GM19043 (cell line): Measurements from ENCODE around the gene TH.

ENCODE experiments used
- ATAC-seq: cut with Tn5 transposase; IDR thresholded peaks from one replicate; pipeline ENCODE4 v1.9.1; 2021; ENCODE audit warnings: low read depth; ENCODE audit not compliant: unreplicated experiment

TH gene

DNA sequence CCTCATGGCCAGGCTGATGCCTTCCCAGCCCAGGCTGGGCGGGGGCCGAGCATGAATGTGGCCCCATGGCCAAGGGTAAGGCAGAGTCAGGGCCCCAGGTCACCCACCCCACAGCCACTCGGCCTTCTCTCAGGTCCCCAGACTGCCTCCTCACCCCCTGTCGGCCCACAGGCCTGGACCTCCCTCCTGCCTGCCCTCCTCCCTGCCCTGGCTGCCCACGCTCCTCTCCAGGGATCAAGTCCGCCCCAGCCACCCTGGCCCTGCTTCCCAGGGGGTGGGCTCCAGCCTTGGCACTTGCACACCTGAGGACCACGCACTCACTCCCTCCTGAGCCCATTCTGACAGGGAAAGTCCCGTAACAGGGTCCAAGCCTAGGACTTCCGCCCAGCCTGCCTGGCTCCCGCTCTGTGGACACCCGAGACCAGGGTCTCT lies 37.8 kb upstream of the TH start:
- ATAC-seq: no peak

DNA sequence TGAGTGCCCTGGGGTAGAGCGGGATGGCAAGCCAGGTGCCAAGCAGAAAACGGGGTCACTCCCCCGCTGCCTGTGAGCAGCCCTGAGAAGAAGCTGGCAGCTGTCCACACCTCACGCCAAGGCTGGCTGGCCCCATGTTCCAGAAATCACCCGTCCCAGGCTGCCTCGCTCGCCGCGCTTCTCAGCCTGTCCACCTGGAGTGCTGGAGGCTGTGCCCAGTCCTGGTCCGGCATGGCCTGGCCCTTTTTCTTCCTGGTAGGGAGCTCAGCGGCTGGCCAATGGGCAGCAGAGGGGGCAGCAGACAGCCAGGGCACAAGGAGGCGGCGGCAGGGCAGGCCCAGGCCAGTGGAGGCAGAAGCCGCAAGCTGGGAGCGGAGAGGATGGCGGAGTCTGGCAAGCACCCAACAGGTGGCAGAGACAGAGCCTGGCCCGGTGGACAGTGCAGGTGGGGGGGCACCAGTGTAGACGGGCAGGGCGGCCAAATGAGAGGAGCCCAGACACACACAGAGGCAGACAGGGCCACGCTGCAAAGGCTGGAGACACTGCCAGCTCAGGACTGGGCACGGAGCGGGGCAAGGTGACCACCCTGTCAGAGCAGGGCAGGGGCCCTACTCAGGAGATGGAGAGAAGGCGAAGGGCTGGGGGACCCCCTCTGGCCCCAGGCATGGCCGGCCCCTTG lies 37.2 kb upstream of the TH start:
- ATAC-seq: no peak

DNA sequence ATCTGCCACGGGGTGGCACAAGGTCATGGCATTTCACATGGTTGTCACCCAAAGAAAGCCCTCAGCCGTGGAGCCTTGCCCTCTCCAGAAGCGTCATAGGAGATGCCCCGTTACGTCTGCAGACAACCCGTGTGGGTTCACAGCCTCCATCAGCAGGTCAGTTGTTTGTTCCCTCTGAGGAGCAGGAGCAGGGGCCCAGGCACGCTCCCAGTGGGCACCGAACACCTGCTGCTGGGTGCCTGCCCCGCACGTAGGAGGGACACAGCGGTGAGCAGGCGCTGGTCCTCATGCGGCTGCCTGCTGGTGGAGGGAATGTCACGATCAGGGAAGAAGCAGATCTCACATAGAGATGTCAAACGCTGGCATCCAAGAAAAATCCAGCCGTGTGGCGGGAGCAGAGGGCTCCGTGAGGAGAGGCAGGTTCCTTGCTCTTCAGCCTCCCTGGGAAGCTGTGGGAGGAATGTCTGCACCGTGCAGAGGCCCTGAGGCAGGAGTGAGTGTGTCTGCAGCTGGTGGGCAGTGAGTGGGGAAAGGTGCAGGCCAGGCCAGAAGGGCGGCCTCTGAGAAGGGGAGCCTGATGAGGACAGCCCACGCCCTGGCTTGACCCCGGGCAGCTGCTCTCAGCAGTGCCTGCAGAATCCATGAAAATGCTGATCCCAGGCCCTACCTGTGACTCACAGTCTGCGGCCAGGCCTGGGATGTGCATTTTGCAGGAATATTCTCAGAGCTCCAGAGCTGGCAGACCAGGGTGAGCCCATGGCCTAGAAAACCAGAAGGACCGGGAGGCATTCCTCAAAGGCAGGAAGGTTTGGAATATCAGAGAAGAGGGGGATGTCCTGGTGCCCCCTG lies 36.4 kb upstream of the TH start:
- no peak for ATAC-seq

DNA sequence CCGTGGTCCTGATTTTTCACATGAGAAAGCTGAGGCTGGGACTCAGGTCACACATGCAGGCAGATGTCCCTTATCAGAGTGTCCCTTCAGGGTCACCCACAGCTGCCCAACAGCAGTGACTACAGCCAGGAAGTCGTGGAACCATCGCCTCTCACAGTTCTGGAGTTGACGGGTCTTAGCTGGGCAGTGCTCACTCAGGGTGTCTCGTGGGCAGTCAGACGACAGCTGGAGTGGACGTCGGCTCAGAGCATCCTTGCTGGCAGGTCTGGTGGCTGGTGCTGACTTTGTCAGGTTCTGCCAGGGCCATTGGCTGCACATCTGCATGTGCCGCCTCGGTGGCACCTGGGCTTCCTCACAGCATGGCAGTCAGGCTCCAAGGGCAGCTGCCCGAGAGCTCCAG lies 35.6 kb upstream of the TH start:
- no peak for ATAC-seq

DNA sequence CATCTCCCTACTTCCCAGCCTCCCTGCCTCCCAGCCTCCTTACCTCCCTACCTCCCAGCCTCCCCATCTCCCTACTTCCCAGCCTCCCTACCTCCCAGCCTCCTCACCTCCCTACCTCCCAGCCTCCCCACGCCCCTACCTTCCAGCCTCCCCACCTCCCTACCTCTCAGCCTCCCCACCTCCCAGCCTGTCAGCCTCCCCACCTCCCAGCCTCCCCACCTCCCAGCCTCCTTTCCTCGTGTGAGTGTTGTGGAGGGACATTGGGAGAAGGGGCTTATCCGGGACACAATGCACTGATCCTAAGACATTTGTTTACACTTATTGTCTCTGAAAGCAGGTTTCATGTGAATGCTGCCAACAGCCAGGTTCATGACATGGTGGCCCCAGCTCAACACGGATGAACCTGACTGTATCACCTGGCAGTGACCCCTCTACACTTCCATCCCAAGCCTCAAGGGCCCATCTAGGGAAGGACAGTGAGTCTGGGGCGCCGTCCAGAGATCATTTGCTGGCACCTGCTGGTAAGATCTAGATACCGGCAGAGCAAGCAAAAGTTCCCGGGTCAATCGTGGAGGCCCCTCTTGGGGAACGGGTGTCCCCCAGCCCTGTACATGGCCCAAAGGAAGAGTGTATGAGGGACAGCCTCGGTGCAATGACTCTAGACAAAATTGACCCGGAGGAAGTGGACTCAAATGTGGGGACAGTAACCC lies 34.5 kb upstream of the TH start:
- ATAC-seq: no peak

DNA sequence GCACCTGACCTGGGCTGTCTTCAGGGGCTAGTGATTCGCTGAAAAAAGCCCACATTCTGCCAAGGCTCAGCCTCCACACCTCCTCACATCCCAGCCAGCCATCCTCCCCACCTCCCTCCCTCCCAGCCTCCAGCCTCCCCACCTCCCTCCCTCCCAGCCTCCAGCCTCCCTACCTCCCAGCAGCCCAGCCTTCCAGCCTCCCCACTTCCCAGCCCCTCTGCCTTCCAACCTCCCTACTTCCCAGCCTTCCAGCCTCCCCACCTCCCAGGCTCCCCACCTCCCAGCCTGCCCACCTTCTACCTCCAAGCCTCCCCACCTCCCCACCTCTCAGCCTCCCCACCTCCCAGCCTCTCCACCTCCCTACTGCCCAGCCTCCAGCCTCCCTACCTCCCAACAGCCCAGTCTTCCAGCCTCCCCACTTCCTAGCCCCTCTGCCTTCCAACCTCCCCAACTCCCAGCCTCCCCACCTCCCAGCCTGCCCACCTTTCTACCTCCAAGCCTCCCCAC lies 33.7 kb upstream of the TH start:
- no peak for ATAC-seq

DNA sequence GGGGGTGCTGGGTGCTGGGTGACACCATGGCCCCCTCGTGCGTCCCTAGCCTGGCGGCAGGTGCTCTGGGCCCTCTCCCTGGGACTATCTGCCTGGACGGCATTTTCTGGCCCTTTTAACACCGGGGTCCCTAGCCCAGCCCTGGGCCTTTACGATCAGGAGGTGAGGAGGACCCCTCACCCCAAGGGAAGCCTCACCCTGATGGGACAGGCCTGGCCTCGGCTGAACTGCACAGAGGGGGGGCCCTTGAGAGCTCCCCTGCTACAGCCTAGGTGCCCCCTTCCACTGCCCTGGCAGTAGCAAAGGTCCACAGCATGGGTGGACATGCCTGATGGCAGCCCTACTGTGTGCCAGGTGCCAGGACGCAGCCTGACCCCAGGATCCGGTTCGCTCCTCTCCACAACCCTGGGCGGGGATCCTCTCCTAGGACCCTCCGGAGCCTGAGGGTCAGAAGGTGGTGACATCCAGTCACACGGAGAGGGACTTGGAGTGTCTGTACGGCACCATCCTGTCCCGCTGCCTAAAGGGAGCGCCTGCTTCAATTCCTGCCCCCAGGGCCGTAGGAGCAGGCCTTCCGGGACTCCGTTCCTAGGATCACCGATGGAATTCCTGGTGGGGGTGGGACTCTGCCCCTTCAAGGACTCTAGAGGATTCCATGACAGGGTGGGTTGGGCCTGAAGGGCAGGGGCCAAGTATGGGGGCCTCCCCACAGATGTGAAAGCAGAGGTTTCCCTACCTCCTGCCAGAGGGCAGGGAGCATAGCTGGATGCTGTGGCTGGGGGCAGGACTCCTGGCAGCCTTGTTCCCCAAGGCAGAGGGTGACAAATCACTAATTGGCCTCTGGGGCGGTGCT lies 33.0 kb upstream of the TH start:
- no peak for ATAC-seq

DNA sequence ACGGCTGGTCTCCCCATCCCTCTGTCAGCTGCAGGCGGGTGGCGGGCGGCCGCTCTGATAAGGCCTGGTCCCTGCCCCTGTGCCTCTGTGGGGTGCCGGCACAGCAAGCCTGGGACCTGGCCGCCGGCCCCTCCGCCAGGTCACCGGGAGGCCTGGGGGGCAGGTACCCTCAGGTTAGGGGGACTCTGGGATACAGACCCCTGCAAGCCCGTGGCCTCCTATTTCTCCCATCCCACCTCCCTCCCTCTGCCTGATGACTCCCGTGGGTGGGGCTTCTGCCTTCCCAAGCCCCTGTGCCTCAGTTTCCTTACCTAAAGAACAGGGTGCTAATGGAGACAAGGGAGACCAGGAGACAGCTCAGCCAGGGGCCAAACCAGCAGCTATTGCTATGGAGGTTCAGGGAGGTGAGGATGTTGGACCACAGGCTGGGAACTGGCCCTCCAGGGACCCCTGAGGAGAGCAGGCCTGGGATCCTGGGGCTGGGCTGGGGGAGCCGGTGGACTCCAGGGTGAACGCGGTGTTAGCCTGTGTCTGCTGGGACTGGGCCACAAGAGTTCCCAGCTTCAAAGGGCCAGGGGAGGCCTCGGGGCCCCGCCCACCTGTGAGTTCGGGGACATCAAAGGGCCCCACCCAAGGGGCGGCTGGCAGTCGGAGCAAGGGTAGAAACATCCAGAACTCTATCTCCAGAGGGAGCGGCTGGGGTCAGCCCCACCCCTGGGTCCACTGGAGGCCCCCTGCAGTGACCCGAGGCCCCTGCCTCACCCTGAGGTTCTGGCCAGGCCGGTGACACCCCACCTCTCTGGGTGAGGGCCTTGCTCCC lies 32.0 kb upstream of the TH start:
- no peak for ATAC-seq

DNA sequence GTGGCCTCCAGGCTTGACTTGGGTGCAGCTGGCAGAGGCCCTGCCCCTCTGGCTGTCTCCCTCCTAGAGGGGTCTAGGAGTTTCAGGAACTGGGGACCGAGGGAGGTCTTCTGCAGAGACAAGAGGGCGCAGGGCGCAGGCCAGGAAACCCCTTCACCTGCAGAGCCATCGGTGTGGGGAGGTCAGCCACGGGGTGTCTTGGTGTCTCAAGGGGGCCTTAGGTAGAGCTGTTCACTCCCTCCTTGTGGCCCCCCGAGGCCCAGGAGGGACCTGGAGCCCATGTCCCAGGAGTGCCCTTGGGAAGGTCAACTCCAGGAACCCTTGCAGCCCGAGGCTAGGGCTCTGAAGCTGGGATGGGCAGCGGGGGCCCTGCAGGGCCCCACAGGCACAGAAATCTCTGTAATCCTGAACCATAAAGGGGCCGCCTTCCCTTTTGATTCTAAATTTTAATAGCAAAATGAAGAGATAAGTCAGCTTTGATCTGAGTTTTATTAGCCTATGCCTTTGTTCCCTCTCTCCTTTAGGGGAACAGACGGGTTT lies 31.4 kb upstream of the TH start:
- ATAC-seq: no peak

DNA sequence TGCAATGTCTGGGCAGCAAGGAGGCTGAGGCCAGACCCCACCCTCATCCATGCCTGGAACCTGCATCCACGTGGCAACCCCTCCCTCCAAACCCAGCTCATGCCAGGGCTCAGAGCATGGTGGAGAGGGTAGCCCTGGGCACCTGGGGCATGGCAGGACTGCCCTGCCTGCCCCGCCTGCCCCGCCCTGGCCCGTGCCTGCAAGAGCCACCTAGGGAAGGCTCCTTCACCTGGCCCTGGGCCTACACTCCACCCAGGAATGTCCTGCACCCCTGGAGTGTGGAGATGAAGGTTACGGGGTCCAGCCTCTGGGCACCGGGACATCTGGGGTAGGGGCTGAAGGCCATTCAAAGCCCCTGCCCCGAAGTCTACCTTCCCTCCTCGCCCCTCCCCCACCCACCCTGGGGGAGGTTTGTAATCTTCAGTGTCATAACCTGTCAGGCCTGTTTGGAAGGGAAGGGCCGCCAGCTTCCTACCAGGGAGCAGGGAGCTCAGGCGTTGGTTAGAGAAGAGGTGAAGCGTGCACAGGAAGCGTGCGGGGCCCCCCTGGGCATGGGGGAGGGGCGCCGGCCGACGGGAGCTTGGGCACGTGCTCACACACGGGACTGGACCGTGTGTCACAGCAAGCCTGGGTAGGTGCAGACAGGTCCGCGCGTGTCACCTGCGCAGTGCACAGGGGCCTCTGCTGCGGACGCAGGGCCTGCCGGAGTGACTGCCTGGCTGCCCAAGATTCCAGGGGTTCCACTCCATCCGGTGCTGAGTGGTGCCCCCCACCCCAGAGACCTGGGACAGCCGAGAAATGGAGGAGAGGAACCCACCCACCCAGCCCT lies 30.7 kb upstream of the TH start:
- ATAC-seq: no peak

DNA sequence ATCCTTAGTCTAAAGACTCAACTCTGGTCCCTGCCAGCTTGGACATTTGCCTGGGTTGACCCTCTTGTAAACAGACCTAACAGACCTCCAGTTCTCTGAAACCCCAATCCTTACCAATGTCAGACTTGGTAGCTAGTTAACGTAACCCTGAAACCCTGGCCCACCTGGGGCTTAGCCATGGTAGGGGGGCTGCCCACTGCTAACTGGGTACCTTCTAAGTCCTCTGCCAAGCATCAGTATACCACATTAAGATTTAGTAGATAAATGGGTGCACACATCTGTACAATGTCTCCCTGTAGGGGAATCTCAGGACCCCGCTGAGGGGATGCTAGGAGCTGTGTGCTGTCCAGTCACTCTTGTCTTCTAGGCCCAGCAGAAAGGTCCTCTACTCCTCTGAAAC lies 29.9 kb upstream of the TH start:
- ATAC-seq: no peak

DNA sequence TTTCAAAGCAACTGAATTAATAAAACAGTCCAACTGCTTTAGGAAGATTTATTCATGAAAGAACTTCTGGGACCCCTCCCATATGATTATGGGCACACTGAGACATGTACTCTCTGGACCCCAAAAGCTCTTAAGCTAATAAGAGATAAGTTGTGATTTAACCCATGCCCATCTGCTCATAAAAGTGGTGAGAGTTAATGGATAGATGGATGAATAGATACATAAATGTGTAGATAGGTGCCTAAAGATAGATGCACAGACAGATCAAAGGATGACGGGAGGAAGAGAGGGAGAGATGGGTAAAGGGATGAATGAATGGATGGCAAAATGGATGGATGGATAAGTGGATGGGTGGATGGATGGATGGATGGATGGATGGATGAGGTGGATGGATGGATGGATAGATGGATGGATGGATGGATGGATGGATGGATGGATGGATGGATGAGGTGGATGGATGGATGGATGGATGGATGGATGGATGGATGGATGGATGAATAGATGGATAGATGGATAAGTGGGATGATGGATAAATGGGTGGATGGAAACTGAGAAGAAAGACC lies 29.4 kb upstream of the TH start:
- no peak for ATAC-seq

DNA sequence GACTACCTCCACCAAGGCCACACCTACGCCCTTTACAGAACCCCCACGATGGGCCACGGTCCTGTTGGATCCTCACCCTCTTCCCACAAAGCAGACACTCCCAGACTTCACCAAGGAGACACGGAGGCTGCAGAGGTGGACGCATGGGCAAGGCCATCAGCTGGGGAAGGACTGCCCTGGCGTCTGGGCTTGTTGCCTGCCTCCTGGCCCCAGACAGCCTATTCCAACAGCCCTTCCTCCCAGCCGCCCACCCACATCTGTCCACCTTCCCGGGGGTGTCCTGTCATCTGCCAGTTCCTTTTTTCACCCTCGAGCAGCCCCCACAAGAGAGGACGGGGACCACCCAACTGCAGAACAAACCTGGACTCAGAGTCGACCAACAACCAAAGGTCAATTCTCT lies 28.9 kb upstream of the TH start:
- ATAC-seq: no peak

DNA sequence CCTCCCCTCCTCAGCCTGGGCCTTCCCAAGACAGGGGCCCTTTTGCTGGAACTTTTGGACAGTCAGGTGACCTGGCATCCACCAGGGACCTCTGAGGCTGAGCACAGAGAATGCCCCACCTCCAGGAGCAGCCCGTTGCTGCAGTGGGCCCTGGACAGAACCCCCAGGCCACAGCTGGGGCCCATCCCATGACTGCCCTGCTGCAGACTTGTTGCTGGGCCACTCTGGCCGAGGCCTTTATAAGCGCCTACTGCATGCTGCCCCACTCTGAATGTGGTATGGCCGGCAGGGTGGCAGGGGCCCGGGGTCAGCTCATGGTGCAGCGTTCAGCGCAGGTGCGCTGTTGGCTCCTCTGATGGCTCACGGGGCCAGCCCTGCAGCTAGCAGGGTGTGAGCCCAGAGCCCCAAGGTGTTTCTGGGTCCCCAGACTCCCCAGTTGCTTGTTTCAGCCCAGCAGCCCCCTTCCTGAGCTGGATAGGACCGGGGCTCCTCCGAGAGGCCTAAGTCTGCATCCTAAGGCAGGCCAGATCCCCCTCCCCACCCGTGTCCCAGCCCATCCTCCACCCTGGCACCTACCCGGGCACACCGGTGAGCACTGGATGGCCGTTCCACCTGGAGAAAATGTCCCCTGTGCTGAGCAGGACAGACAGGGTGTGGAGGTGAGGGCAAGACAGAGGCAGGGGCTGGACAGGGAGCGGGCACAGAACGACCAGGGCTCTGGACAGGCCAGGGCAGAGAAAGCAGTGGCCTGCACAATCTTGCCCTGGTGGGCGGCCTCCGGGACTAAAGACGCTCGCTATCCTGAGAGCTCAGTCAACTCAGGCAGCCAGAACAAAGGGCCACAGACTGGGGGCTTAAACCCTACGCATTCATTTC lies 28.1 kb upstream of the TH start:
- no peak for ATAC-seq

DNA sequence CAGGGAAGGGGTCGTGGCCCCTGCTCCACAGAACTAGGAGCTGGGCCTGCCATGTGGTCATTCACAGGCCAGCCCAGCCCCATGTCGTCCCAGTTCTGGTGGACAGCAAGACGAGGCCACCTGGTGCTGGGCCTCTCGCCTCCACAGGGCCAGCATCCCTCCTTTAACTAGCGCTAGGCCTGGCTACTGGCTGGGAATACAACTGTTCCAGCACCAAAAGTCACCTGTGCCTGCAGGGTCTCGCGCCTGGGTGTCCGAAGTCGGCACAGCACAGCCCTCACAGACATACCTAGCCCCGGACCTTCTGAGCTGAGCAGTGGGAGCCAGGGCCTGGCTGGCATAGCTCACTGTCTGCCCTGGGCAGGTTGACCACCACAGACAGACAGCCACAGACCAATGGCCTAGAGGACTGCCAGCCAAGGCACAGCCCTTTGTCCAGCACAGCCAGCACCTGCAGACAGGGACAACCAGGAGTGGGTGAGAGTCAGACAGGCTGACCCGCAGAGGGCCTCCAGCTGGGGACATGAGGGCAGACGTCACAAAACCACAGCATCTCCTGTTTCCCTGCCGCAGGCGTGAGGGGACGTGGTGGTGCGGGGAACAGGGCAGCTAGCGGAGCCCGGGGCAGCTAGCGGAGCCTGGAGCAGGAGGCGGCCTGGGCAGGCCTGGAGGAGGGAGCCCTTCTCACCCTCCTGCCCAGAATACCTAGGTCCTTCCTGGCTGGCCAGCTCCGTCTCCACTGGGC lies 27.2 kb upstream of the TH start:
- no peak for ATAC-seq

DNA sequence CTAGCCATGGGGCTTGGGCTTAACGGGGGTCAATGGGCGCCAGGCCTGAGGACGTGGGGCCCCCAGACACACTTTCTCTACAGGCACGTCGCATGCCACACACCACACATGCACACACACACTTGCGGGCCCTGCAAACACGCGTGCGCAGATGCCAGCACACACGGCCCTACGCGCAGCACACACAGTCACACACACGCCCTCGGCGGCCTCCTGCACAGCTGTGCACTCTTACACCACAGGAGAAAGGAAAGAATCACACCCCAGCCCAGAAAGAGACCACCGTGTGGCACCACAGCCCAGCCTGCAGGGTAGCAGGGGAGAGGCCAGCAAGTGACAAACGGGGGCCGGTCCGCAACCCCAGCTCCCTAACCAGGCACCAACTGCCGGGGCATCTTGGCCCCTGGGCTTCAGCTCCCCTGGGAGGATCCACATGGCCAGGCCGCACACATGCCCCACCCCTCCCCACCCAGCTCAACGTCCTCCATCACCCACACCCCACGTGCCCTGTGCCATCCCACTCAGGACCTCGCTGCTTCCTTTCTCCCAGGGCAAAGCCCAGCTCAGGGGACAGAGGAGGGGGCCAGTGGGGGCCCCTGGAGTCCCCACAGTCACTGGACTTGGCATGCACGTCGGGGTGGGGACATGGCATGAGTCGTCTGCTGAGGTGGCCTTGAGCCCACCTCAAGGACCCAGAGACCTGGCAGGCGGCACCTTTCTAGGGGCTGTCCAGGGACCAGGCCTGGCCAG lies 26.3 kb upstream of the TH start:
- ATAC-seq: no peak
